ENCODE results near the gene DAAM1. TPM values are rescaled to one million over a fixed set of nuclear protein-coding genes. Genes with fewer than 3 reads are reported as not detected.

Gene DAAM1
- total RNA-seq, 1 donor from 2014 or later = 40.7 TPM

GRCh38 chr14:59358102-59358501 is 169.6 kb downstream of the DAAM1 start:
- peaks cover 48% of the 10 kb centered on the region for H3K4me1 Mint-ChIP-seq (ENCODE audit: low read depth)
- no peak overlapping the region for H3K4me3 Mint-ChIP-seq (ENCODE audit: unreplicated experiment)
- DNase-seq (ENCODE audit: low spot score) = no peak
- no peaks in the 10 kb centered on the region for H3K9me3 Mint-ChIP-seq (ENCODE audit: low read depth)
- peak overlapping the region; percentile 56 for H3K27ac Mint-ChIP-seq (ENCODE audit: unreplicated experiment)
- no peaks in the 10 kb centered on the region for H3K27me3 Mint-ChIP-seq (ENCODE audit: low read depth)
- TF ChIP-seq, protein P1, sequence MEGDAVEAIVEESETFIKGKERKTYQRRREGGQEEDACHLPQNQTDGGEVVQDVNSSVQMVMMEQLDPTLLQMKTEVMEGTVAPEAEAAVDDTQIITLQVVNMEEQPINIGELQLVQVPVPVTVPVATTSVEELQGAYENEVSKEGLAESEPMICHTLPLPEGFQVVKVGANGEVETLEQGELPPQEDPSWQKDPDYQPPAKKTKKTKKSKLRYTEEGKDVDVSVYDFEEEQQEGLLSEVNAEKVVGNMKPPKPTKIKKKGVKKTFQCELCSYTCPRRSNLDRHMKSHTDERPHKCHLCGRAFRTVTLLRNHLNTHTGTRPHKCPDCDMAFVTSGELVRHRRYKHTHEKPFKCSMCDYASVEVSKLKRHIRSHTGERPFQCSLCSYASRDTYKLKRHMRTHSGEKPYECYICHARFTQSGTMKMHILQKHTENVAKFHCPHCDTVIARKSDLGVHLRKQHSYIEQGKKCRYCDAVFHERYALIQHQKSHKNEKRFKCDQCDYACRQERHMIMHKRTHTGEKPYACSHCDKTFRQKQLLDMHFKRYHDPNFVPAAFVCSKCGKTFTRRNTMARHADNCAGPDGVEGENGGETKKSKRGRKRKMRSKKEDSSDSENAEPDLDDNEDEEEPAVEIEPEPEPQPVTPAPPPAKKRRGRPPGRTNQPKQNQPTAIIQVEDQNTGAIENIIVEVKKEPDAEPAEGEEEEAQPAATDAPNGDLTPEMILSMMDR (IDR thresholded peaks at IDR 0.05) = no peak
- peaks cover 23% of the 10 kb centered on the region for H3K36me3 Mint-ChIP-seq (ENCODE audit: low read depth)

DNA sequence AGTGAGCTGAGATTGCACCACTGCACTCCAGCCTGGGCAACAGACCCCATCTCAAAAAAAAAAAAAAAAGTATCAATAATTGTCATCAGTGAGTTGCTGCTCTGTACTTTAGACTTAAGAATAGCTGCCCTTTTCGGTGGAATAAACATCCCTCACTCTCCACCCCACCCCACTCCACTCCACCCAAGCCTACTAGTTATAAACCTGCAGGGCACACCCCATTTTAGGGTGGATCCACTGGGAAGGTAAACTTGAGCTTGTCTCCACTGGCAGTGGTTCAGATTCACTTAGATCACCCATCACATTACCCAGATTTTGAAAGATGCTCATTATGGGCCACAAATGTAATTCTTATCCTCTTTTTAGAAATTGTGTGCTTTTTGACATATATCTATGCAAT is 170.3 kb downstream of the DAAM1 start:
- no peaks in the 10 kb centered on the region for H3K9me3 Mint-ChIP-seq (ENCODE audit: low read depth)
- no peaks in the 10 kb centered on the region for H3K27me3 Mint-ChIP-seq (ENCODE audit: low read depth)
- no peak overlapping the region for H3K27ac Mint-ChIP-seq (ENCODE audit: unreplicated experiment)
- H3K36me3 Mint-ChIP-seq (ENCODE audit: low read depth) = peaks cover 20% of the 10 kb centered on the region
- H3K4me3 Mint-ChIP-seq (ENCODE audit: unreplicated experiment) = no peak overlapping the region
- peaks cover 55% of the 10 kb centered on the region for H3K4me1 Mint-ChIP-seq (ENCODE audit: low read depth)
- no peak for DNase-seq (ENCODE audit: low spot score)
- TF ChIP-seq, protein P1 (IDR thresholded peaks at IDR 0.05) = no peak

GRCh38 chr14:59359431-59360124 is 171.1 kb downstream of the DAAM1 start:
- no peaks in the 10 kb centered on the region for H3K9me3 Mint-ChIP-seq (ENCODE audit: low read depth)
- DNase-seq (ENCODE audit: low spot score) = no peak
- H3K27me3 Mint-ChIP-seq (ENCODE audit: low read depth) = no peaks in the 10 kb centered on the region
- H3K4me3 Mint-ChIP-seq (ENCODE audit: unreplicated experiment) = no peak overlapping the region
- TF ChIP-seq, protein P1 (IDR thresholded peaks at IDR 0.05) = no peak
- peak overlapping the region; percentile 15 for H3K27ac Mint-ChIP-seq (ENCODE audit: unreplicated experiment)
- peaks cover 24% of the 10 kb centered on the region for H3K36me3 Mint-ChIP-seq (ENCODE audit: low read depth)
- H3K4me1 Mint-ChIP-seq (ENCODE audit: low read depth) = peaks cover 62% of the 10 kb centered on the region

GRCh38 chr14:59360233-59360632 is 171.8 kb downstream of the DAAM1 start:
- Mint-ChIP-seq H3K27ac (ENCODE audit: unreplicated experiment) (no peak overlapping the region), H3K27me3 (ENCODE audit: low read depth) (no peaks in the 10 kb centered on the region), H3K9me3 (ENCODE audit: low read depth) (no peaks in the 10 kb centered on the region), H3K36me3 (ENCODE audit: low read depth) (peaks cover 25% of the 10 kb centered on the region), H3K4me1 (ENCODE audit: low read depth) (peaks cover 64% of the 10 kb centered on the region), H3K4me3 (ENCODE audit: unreplicated experiment) (no peak overlapping the region)
- TF ChIP-seq, protein P1 (IDR thresholded peaks at IDR 0.05) = no peak
- no peak for DNase-seq (ENCODE audit: low spot score)

DNA sequence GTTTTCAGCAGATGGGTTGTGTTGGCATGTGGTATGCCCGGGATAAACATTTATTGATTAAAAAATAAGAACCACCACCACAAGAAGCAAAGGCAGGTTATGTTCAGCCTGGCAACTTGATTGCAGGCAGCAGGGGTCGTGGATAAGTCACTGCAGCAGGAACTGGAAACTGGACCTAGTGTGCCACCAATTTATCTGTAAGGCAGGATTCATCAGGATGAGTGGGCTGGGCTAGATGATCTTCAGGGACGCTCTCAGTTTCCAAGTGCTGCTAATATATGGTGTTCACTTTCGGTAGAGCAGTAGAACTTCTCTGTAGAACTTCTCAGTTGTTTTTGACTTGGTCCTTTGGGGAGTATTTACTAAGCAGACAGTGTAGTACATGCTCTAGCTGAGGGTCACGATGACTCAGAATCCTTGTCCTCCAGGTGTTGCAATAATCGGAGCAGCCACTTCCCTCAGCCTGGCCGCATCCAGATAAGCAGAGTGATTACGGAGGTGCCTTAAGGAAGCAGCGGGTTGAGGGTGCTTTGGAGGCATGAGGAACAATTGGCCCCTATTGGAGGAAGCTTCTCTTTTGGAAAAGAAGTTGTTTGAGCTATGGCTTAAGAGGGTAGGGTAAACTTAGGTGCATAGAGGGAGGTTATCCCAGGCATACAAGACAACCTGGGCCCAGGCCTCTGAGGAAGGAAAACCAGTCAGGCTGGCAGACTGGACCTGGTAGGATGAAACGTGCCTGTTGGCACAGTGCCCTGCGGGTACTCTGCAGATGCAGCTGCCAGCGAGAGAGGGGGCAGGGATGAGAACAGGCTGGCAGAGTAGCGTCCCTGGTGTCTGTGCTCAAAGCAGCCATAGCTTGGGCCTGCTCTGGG is 172.7 kb downstream of the DAAM1 start:
- Mint-ChIP-seq H3K27me3 (ENCODE audit: low read depth) (no peaks in the 10 kb centered on the region), H3K27ac (ENCODE audit: unreplicated experiment) (no peak overlapping the region), H3K9me3 (ENCODE audit: low read depth) (no peaks in the 10 kb centered on the region), H3K4me1 (ENCODE audit: low read depth) (peaks cover 64% of the 10 kb centered on the region), H3K36me3 (ENCODE audit: low read depth) (peaks cover 22% of the 10 kb centered on the region), H3K4me3 (ENCODE audit: unreplicated experiment) (no peak overlapping the region)
- TF ChIP-seq, protein P1 (IDR thresholded peaks at IDR 0.05) = no peak
- no peak for DNase-seq (ENCODE audit: low spot score)
